ENCODE results near the gene SUPT5H.

DNA sequence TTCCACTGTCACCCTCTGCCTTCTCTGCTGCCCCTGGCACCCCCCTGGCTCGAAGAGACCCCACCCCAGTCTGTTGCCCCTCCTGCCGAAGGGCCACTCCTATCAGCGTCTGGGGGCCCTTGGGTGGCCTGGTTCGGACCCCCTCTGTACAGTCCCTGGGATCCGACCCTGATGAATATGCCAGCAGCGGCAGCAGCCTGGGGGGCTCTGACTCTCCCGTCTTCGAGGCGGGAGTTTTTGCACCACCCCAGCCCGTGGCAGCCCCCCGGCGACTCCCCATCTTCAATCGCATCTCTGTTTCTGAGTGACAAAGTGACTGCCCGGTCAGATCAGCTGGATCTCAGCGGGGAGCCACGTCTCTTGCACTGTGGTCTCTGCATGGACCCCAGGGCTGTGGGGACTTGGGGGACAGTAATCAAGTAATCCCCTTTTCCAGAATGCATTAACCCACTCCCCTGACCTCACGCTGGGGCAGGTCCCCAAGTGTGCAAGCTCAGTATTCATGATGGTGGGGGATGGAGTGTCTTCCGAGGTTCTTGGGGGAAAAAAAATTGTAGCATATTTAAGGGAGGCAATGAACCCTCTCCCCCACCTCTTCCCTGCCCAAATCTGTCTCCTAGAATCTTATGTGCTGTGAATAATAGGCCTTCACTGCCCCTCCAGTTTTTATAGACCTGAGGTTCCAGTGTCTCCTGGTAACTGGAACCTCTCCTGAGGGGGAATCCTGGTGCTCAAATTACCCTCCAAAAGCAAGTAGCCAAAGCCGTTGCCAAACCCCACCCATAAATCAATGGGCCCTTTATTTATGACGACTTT lies 36.8 kb upstream of the SUPT5H start:
- TF ChIP-seq GATA2 (IDR thresholded peaks at IDR 0.05; ENCODE audit: low read depth, low read length) (no peak), GATA3 (IDR thresholded peaks at IDR 0.05; ENCODE audit: low read depth, low read length) (no peak)

All from SH-SY5Y (cell line).